GM21515 (cell line): ENCODE data around the gene RAMP2.

Experiments used
- ATAC-seq: cut with Tn5 transposase; IDR thresholded peaks from one replicate; pipeline ENCODE4 v1.9.1; 2021; ENCODE audit not compliant: unreplicated experiment

RAMP2 gene

DNA sequence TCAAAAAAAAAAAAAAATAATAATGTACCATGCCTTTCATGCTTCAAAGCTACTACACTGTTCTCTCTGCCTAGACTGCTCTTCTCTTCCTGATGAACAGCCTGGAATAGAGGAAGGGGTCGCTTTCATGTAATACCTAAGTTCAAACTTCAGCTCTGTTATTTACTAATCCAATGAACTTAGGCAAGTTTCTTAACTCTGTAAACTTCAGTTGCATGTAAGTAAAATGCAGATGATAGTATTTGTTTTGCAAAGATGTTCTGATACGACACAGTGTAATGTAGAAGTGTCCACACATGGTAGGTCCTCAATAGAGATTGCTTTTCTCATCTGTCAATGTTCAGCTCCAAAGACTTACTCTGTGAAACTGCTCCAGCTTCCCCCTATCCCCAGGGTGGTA lies 30.9 kb downstream of the RAMP2 start:
- ATAC-seq: no peak

DNA sequence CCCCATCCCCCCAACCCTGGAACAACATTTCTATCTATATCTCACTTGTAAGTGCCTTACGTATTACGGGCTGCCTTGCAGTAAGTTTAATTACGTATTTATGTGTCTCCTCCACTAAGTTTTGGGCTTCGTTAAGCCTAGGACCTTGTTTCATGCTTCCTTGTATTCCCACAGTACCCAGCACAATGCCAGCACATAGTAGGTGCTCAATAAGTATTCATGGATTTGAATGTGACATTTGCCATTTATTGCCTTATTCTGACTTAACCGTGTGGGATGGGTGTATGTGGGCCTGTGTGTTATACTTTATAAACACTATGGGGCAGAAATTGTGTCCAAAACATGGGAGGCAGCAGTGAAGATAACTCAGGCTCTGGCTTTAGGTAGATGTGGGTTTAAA lies 31.5 kb downstream of the RAMP2 start:
- no peak for ATAC-seq

DNA sequence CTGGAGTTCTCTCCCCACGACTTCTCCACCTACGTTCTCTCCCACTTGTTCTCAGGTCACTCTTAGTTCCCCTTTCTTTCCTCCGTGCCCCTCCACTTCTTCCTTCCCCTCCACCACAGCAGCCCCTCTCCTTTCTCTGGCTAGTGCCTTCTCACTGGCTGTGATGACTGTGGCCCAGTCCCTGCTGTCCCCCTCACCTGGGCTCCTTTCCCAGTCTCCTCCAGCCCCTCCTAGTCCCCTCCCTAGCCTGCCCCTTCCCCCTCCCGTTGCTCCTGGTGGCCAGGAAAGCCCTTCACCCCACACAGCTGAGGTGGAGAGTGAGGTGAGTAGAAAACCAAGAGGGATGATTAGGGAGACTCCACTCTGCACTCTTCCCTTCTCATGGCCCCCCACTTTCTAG lies 34.0 kb downstream of the RAMP2 start:
- no peak for ATAC-seq

DNA sequence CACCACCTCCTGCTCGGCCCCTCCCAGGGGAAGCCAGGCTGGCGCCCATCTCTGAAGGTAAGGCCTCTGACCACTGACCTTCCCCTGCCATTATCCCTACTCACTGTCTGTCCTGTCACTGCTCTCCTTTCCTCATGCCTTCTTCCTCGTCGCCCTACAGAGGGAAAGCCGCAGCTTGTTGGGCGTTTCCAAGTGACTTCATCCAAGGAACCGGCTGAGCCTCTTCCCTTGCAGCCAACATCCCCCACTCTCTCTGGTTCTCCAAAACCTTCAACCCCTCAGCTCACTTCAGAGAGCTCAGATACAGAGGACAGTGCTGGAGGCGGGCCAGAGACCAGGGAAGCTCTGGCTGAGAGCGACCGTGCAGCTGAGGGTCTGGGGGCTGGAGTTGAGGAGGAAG lies 34.4 kb downstream of the RAMP2 start:
- no peak for ATAC-seq

DNA sequence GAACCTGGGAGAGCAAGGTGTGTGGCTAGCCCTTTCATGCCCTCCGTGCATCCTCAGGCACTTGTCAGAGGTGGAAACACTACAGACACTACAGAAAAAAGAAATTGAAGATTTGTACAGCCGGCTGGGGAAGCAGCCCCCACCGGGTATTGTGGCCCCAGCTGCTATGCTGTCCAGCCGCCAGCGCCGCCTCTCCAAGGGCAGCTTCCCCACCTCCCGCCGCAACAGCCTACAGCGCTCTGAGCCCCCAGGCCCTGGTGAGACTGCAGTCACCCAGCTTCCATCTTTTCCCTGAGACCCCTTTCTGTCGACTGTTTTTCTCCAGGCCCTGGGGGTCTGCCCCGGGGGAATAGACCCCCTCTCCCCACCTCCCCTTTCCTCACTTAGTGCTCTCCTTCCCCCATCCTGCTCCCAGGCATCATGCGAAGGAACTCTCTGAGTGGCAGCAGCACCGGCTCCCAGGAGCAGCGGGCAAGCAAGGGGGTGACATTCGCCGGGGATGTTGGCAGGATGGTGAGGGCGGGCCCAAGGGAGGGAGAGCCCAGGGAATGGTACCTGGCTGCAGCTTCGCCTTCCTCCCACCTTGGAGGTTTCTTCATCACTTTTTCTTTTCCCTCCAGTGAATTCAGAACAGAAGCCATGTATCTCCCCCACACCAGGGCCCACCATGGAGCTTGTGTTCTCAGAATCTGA lies 35.2 kb downstream of the RAMP2 start:
- ATAC-seq: no peak

DNA sequence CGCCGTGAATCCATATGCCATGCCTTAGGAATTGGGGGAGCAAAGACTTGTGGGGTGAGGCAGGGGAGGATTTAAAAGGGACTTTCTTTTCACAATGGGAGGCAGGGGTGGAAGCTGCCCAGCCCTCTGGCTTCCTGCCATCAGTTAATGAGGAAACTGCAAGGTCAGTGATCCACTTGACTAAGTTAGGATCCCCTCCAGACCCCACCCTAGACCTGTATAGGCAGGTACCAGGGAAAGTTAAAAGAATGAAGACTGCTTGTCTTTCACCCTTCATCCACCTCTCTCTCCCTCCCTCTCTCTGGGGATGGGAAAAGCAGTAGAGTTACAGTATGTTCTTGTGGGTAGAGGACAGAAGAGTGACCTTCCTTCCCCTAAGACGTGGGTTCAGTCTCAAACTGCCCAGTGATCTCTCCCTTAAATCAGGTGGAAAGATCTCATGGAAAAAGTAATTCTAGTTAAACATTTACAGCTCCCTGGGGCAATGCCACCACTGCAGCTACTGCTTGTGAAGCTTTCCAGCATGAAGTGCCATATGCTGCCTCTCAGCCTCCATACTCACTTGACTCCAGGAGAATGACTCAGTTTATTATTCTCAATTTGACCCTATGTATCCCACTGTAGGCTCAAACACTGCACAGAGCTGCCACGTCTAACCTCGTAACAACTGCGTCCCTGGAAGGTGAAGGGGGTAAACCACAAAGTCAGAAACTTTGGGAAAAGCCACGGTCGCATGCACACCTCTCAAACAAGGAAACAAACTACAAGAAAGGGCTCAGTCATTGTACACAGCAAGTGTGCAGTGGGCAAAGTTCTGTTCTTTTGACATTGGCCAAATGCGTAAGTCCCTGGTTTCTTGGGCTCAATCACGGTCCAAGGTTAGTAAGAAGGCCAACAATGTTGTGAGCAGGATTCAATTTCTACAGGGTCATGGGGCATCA lies 36.3 kb downstream of the RAMP2 start:
- no peak for ATAC-seq

DNA sequence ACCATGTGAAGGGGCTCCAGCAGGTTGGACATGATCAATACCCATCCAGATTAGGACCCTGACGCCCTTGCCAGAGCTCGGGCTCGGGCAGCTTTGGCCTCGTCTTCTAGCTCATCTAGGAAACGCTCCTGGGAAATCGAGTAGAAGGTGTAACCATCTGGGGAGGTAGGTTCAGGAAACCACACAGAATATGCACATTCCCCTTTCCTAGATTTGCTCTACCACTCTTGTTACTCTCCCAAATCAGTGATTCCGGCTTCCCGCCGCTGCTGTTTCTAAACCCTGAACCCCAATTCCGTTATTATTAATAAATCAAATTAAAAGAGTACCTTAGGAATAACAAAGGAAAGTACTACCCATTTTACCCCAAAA lies 37.0 kb downstream of the RAMP2 start:
- no peak for ATAC-seq

DNA sequence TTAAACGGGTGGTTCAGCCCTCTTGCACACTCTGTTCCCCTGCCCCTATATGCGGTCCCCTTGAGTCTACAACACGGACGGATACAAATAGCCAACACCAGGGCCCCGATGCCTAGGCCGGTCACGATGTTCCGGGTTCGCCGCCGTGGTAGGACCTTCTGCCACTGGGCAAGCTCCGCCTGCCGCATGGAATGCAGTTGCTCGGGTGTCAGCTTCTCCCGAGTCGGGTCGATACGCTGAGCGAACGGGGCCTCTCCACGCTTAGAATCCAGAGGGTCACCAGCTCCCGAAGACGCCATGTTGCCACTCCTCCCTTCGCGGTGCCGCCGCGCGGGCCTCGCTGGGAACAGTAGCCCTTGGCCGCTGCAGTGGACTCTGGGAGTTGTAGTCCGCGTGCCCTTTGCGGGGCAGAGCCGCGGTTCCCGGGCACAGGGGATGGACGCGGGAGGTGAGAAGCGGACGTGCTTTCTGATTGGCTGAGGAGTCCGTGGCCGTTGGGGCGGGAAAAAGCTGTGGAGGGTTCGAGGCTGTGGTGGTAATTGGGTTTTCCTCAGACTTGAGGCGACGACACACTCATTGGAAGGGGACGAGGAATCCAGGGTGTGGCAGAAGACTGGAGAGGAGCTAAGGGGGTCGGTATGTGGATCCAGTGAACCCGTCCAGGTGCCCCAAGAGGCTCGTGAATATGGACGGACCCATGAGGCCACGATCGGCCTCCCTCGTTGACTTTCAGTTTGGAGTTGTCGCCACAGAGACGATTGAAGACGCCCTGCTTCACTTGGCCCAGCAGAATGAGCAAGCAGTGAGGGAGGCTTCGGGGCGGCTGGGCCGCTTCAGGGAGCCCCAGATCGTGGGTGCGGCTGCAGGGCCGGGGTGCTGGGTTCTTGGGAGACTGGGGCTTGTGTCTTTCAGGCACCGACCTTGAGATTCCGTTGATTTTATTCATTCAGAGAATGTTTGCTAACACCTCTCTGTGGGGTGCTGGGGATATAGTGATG lies 37.7 kb downstream of the RAMP2 start, which contains the start of the genes CNTD1 and COA3:
Gene CNTD1 (plus strand): TSS at position 479 of the 998 bp plus-strand sequence. CDS start 207 bp downstream, at position 686.
Gene COA3 (minus strand): TSS at position 322 of the 998 bp plus-strand sequence. CDS start 23 bp downstream, at position 299.
- peak; percentile 87 for ATAC-seq

DNA sequence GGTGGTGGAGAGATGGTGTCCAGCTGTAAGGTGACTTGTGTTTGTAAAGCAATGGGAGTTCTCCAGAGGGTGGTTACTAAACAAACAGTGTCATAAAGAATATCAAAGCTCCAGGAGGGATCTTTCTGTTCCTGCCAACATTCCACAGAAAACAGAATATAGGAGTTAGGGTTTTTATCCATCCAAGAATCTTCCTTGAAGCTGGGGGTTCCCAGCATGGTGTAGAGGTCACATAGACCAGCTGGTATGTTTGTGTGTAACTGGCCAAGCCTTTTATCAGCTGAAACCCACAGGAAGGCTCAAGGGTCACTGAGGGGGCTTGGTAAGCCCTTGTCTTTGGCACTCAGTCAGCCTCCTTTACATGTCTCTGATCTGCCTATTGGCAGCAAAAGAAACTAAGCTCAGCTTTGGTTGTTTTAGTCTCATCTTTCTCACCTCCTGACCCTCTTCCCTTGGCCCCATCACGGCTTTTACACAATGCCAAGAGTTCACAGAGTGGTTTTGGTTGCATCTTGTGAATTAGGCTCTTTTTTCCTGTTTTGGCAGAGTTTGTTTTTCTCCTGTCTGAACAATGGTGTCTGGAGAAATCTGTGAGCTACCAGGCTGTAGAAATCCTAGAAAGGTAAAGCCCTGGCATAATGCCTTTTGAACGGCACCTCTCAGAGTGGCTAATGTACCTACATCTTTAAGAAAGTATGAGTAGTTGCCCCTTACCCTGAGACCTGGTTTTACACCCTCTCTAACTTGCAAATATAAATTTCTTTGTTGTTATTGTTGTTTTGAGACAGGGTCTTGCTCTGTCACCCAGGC lies 42.3 kb downstream of the RAMP2 start:
- no peak for ATAC-seq

DNA sequence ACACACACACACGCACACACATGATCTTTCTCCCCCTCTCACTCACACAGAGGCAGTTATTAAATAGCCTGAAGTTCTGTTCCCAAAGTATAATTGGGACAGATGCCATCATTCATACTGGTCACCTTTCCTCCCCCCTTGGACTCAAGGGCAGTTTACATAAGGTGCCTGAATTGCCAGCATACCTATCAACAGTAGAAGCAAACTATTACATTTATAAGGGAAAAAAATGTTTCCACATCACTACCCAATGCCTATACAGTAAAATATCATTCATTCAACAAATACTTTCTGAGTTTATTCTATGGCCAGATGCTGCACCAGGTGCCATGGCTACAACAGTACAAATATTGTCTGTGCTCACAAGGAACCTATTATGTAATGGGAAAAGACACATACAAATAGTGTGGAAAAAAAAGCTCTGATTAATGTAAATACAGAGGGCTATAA lies 43.9 kb downstream of the RAMP2 start:
- no peak for ATAC-seq

DNA sequence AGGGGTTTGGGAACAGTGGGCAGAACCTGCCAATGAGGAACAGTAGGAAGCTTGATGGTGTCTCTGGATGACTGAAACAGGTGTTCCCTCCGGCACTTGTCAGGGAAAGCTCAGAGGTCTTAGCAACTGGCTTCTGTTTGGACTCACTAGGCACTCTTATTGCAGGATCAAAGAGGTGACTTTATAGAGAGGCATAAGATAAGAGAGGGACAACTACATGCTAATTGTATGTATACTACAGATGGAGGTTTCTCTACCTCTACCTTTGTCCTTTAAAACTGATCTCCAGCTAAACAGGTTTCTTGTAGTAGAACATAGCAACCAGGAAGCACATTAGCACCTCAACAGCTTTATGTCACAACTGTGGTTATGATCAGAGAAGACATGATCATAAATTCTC lies 45.2 kb downstream of the RAMP2 start:
- no peak for ATAC-seq

DNA sequence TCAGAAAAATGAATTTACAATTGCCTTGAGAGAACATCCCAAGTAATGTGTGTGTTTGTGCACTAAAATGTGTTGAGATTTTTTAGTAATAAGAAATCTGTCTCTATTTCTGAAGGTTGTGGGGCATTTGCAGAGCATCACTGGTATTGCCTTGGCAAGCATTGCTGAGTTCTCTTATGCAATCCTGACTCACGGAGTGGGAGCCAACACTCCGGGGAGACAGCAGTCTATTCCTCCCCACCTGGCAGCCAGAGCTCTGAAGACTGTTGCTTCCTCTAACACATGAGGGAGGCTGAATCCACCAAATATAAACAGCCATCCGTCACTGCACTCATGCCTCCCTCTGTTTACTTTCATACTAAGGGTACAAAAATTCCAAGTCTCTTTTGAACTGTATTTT lies 48.2 kb downstream of the RAMP2 start:
- no peak for ATAC-seq
